ENCODE data around the gene HIRIP3. TPM values are rescaled to one million over a fixed set of nuclear protein-coding genes. Genes with fewer than 3 reads are reported as not detected.

The HIRIP3 gene
- total and polyA plus RNA-seq, 2 of the 13 experiments (the other 11 are each of a cell fraction or from before 2014, with no cell fraction given), result 12.6 to 17.2 TPM

- TF ChIP-seq GMEB1 (CRISPR knock-in tag; IDR thresholded peaks at IDR 0.05; ENCODE audit: borderline replicate concordance), result peak; percentile 62
- TF ChIP-seq ZSCAN5A (CRISPR knock-in tag; IDR thresholded peaks at IDR 0.05; ENCODE audit: borderline replicate concordance), result peak; percentile 43; the same call in 1 of the 2 replicates
- TF ChIP-seq ZBTB21 (CRISPR knock-in tag; IDR thresholded peaks at IDR 0.05), result no peak
- TF ChIP-seq CENPT (CRISPR knock-in tag; IDR thresholded peaks at IDR 0.05; ENCODE audit: low read depth), result 0 out of 2 replicates have a peak, but pooled peaks have one; percentile 41
- no peak for TF ChIP-seq ZNF530 (CRISPR knock-in tag; IDR thresholded peaks at IDR 0.05; ENCODE audit: low read depth)
- no peak for TF ChIP-seq ATF2 (CRISPR knock-in tag; IDR thresholded peaks at IDR 0.05)
- TF ChIP-seq BORCS8-MEF2B (CRISPR knock-in tag; IDR thresholded peaks at IDR 0.05), result peak; percentile 78
- TF ChIP-seq MYC (CRISPR knock-in tag; IDR thresholded peaks at IDR 0.05; ENCODE audit: borderline replicate concordance), result peak; percentile 61; the same call in 1 of the 2 replicates
- no peak for TF ChIP-seq ZNF292 (CRISPR knock-in tag; IDR thresholded peaks at IDR 0.05; ENCODE audit: borderline replicate concordance, low read depth)
- TF ChIP-seq LBX2 (CRISPR knock-in tag; IDR thresholded peaks at IDR 0.05; ENCODE audit: borderline replicate concordance), result peak; percentile 65; the same call in 1 of the 2 replicates
- no peak for TF ChIP-seq PHF5A (CRISPR knock-in tag; IDR thresholded peaks at IDR 0.05; ENCODE audit: low read depth, unreplicated experiment)
- TF ChIP-seq ARNT2 (CRISPR knock-in tag; IDR thresholded peaks at IDR 0.05; ENCODE audit: low read depth), result no peak; the same call in 1 of the 2 replicates
- peak; percentile 17 for TF ChIP-seq RBM39 (IDR thresholded peaks at IDR 0.05; ENCODE audit: low read depth, low read length, poor library complexity, severe bottlenecking)
- no peak for TF ChIP-seq PBX3 (CRISPR knock-in tag; IDR thresholded peaks at IDR 0.05; ENCODE audit: borderline replicate concordance)
- TF ChIP-seq ZNF33B (CRISPR knock-in tag; IDR thresholded peaks at IDR 0.05), result peak; percentile 70; the same call in 1 of the 2 replicates
- no peak for TF ChIP-seq MYNN (CRISPR knock-in tag; IDR thresholded peaks at IDR 0.05; ENCODE audit: low read depth)
- TF ChIP-seq HIC2 (CRISPR knock-in tag; IDR thresholded peaks at IDR 0.05; ENCODE audit: low read depth), result peak; percentile 7; the same call in 1 of the 2 replicates
Measured at GRCh38 chr16:29961479-29962343, 33.7 kb downstream of the HIRIP3 start, which contains the start of gene TMEM219 (continued).

Measured in HepG2 (cell line).